GM15510 (cell line): ENCODE measurements around the gene MPP1.

Experiments used
- POLR2A ChIP-seq: IDR thresholded peaks from 3 replicates; pipeline ENCODE4 v1.6.1; 2011; ENCODE audit warnings: borderline replicate concordance; ENCODE audit not compliant: insufficient read length; ENCODE audit errors: extremely low read depth

Gene MPP1

GRCh38 chrX:154804957-154805695, at the start of gene MPP1:
Gene MPP1 (minus strand): TSS chrX:154805485. CDS start chrX:154805373, 112 bp downstream.
- TF ChIP-seq POLR2A: peak; percentile 56

- no peak for TF ChIP-seq POLR2A
Observed at GRCh38 chrX:154850957-154851611, 45.8 kb upstream of the MPP1 start.

GRCh38 chrX:154840856-154841255, 35.6 kb upstream of the MPP1 start:
- no peak for TF ChIP-seq POLR2A

GRCh38 chrX:154836163-154836562, 30.9 kb upstream of the MPP1 start:
- no peak for TF ChIP-seq POLR2A

- TF ChIP-seq POLR2A: no peak
Observed at GRCh38 chrX:154834562-154834961, 29.3 kb upstream of the MPP1 start, which contains the start of gene SMIM9. Gene SMIM9 (minus strand): TSS chrX:154834662. CDS start chrX:154830856, 3,806 bp downstream.

GRCh38 chrX:154833746-154834274, 28.5 kb upstream of the MPP1 start:
- no peak for TF ChIP-seq POLR2A

- TF ChIP-seq POLR2A: no peak
Observed at GRCh38 chrX:154829926-154830442, 24.7 kb upstream of the MPP1 start.

GRCh38 chrX:154829134-154829533, 23.8 kb upstream of the MPP1 start:
- TF ChIP-seq POLR2A: no peak

GRCh38 chrX:154828016-154828408, 22.7 kb upstream of the MPP1 start:
- no peak for TF ChIP-seq POLR2A

- peak; percentile 36 for TF ChIP-seq POLR2A
Observed at GRCh38 chrX:154827194-154828015, 22.1 kb upstream of the MPP1 start.

GRCh38 chrX:154824638-154825037, 19.4 kb upstream of the MPP1 start:
- no peak for TF ChIP-seq POLR2A

- TF ChIP-seq POLR2A: no peak
Observed at GRCh38 chrX:154822029-154822428, 16.7 kb upstream of the MPP1 start.

- TF ChIP-seq POLR2A: no peak
Observed at GRCh38 chrX:154821523-154821922, 16.2 kb upstream of the MPP1 start.

- no peak for TF ChIP-seq POLR2A
Observed at GRCh38 chrX:154819771-154820341, 14.6 kb upstream of the MPP1 start.
